T-helper 9 cell (primary cell): ENCODE measurements around the gene TGFB3.

Source experiments
- DNase-seq: peaks from one replicate; pipeline ENCODE4 v3.0.0-alpha.2; 2020

Gene TGFB3

DNA sequence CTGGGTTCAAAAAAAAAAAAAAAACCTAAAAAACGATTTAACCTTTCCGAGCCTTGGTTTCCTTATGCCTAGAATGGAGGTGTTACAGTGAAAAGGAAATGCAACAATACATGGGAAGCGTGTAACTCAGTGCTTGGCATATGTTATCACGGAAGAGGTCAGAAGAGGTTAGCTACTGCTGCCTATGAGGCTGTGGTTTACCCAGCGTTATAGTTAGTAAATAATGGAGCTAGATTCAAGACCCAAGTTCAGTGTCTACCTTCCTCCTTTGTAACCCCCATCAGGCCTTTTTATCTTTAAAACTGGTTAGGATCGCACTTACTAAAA is 4.6 kb upstream of the TGFB3 start:
- no peak for DNase-seq

DNA sequence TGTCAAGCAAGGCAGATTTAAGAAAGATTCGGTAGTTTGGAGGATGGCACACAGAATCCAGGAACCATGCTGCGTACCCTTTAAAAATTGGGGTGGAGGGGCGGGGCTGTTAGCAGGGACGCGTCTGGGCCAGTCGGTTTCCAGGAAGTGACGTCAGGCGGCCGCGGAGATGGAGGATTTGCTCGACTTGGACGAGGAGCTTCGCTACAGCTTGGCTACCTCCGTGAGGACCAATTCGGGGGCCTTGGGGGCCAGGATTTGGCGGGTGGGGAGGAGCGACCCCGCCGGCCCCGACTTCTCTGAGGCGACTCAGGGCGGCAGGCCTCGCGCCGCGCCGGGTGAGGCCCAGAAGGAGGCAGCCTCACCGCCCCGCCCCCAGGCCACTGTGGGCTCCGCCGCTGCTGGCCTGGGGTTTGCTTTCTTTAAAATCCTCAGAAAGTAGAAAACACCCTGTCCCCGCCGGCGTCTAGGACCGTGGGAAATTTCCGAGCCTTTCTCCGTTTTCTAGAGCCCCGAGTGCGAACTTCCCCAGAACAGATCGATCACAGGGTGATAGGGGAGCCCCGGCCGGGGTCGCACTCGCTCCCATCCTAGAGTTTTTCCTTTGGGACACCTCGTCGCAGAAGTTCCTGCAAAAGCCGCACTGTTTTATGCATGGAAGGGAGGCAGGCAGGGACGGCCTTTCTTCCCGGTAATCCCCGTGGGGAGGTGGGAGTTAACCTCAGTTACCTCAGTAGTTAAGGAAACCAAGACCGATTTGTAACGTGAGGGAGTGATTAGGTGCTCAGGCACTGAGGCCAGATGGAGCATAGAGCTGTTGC is 4.0 kb upstream of the TGFB3 start, which contains the start of gene IFT43:
Gene IFT43, plus strand, starts transcription at position 146 of the 821 bp plus-strand sequence. Its CDS starts 24 bp downstream, at position 170.
- DNase-seq, result peak; percentile 93

DNA sequence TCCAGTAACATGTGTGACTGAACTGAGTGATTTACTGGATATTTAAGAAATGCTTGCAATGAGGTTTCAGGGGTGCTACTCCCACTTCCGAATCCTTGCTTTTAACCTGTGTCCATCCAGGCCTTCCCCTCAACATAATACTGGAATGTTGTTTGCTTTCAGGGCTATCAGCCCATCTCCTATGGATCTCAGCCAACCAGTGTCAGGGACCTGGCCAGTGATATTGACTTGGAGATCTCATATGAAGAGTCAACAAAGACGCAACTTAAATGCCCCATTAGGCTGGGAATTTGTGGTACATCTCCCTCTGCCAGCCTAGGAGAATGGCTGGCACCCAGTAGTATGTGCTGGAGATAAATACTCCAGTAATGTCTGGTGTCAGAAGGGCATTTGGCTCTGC is 2.9 kb upstream of the TGFB3 start:
- no peak for DNase-seq

- DNase-seq, result no peak
These were observed 1.2 kb upstream of the TGFB3 start for GRCh38 chr14:75983019-75983358.

DNA sequence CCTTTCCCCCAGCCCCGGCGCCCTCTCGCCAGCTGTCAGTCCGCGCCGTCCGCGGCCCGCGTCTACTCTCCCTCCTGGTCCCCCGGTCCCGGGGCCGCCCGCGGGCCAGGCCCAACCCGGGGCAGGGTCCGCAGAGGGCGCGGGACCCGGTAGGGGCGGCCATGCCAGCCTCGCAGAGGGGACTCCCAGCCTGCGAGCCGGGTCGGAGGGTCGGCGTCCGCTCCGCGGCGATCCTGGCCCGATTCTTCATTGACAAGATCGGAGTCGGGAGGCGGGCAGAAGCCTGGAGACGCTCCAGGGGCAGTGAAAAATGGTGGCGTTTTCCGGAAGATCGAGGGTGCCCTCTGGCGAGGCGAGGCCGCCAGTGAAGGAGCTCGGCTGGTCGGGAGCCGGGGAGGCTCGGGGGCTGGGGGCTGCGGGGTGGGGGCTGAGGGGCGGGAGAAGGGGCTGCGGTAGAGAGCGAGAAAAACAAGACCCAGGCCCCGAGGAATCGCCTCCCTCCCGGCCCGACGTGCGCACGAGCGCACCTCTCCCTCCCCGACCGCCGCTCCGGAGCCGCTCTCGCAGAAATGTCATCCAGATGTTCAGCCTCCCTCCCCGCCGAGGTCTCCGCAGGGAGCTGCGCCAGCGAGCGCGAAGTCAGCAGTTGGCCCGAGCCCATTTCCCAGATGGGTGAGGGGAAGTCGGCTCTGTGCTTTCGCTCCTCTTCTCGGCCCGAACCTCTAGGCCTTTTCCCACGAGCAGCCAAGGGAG is 647 bp upstream of the TGFB3 start:
- peak; percentile 68 for DNase-seq

GRCh38 chr14:75980856-75981255 is 939 bp downstream of the TGFB3 start:
- no peak for DNase-seq

DNA sequence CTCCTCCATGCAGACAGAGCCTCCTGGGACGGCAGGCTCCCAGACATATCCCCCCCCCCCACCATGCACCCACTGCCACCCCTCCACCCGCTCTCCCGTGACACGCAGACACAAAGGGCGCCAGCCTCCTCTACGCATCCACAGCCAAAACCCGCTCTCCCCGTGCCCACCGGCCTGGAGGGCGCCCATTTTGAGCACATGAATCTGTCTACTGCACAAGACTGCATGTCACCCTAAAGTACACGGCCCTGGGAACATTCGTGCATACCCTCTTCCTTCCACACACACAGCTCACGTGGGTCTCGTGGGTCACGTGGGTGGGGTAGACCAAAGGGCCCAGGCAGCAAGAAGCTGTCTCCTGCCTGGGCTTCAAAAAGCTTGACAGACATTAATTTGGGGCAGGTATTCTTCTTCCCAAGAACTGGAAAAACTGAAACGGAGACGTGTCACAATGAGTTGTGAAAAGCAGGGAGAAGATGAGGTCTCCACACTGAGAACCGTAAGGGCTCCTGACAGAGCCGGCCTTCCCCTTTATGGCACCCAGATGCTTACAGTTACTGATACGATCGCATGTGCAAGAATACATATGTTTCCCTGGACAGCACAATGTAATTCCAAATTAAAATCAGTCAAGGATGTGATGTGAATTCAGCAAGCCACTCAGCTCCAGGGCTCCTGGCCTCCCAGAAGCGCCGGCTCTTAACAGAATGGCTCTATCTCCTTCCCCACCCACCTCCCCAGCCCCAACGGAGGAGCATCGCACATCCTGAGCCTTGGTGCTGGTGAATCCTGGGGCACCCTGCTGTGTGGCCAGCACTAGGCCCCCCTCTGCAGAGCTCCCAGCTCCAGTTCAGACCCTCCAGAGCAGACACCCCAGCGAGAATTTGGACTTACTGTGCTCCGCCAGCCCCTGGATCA is 1.9 kb downstream of the TGFB3 start:
- DNase-seq, result no peak

DNA sequence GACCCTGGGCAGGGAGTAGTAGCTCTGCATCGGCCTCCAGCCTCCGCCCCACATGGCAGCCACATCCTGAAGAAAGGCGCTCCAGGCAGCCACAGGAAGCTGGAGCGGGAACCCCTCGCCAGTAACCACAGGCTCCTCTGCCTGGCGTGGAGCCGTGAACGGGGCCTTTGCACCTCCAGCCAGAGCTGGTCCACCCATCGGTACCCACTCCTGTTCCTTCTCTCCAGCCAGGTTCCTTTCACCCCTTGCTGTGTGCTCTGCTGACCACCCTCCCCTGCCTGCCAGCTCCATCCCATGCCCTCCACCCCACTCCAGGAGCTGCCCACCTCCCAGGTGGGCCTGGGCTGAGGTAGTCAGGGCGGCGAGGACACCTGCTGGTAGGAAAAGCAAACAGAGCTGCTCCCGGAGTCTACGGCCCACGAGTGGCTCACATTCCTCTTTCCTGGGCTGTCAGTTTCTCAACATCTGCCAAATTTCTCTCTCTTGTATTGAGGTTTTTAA is 2.7 kb downstream of the TGFB3 start:
- no peak for DNase-seq

DNA sequence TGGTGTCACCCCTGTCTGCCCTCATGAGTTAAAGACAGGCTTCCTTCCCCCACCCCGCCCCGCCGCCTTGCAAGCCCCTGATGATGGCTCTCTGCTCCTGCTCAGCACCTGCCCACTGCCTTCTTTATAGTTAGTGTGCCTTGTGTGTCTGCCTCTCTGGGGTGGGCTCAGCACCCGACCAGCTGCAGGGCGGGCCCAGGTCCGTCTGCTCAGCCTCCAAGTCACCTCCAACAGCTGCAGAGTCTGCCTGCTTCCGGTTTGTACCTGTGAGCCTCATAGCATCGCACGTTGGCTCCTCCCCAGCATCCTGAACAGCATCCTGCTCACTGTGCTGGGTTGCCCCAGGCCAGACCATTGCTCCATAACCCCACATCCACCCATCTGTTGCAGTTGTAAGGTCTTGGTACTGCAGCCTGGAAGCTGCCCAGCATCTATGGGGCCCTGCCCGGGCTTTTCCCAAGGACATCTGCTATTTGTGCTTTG is 3.5 kb downstream of the TGFB3 start:
- DNase-seq, result no peak

DNA sequence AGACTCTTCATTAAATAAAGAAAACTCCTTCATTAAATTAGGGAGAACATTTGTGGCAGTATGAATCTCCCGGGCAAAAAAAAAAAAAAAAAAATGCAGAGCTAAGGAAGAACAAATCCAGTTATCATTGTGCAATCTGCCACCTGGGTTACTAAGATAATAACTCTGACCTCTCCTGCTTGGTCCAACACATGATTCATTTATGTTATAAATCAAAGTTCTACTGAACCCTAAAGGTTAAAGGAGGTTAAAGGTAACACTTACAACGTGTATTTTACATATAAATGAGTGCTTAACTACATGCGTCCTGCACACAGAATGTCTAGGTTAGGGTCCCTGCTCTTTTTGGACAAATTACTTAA is 4.2 kb downstream of the TGFB3 start:
- DNase-seq, result no peak

GRCh38 chr14:75976826-75977581 is 4.8 kb downstream of the TGFB3 start:
- DNase-seq, result no peak

- no peak for DNase-seq
These were observed 8.9 kb downstream of the TGFB3 start for GRCh38 chr14:75972801-75973421.

GRCh38 chr14:75971509-75971908 is 10.3 kb downstream of the TGFB3 start:
- no peak for DNase-seq

DNA sequence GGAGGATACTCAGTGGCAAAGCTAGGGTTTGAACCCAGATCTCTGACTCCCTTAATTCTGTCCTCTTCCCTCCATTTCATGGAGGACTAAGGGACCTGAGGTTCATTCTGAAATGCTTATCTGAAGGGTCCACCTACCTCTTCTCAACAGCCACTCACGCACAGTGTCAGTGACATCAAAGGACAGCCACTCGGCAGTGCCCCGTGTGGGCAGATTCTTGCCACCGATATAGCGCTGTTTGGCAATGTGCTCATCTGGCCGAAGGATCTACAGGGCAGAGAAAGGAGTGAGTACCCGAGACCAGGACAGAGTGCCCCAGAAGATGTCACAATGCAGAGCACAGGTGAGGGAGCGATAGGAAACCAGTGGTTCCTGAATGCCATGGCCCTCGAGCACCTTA is 10.8 kb downstream of the TGFB3 start:
- no peak for DNase-seq

- DNase-seq, result no peak
These were observed 11.9 kb downstream of the TGFB3 start for GRCh38 chr14:75969891-75970290.

DNA sequence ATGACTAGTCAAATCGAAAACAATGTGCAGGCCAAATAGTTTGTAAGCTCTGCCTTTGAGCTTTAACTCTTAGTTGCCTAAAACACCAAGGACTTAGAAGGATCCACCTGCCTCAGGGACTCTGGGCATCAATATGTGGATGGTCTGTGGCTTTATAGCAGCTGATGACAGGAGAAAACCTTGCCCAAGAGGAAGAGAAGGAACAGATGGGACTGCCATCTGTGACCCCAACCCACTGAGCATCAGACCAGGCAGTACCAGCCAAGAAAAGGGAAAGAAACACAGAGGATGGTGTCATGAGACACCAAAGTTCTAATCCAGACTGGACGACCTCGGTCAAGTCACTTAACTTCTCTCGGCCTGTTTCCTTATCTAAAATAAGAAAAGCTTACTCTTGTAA is 12.7 kb downstream of the TGFB3 start:
- DNase-seq, result no peak

DNA sequence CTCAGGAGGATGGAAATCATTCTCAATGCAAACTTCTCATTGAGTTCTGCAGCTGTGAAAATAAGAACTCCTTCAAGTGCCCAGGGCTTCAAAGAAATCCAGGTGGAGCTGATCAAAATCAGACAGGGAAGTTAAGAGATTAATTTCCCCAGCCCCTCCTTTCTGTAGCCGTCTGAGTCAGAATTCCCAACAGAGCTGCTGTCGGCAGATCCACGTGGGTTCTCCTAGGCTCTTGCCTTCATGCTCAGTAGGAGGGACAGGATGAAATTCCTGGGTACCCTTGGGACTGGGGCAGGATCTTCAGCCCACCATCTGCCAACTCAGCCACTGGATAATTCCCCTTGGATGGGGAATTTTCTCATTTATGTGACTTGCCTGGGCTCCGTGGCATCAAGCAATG is 13.3 kb downstream of the TGFB3 start:
- no peak for DNase-seq

DNA sequence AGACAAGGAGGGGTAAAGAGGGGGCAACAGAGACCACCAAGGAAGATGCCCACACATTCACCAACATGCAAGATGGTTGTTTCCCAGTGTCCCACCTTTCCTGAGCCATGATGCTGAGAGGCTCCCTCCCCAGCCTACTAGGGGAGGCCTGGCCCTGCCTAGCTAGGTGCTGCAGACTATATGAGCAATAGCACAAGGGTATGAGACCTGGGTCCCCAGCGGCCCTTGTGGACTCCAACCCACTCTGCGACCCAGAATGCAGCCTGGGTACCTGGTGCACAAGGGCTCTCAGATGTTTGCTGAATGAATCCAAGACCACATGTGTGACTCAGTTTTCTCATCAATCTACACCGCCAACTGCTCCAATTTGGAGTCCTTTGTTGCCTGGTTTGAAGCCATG is 13.9 kb downstream of the TGFB3 start:
- no peak for DNase-seq

GRCh38 chr14:75961662-75962061 is 20.1 kb downstream of the TGFB3 start:
- DNase-seq, result no peak

DNA sequence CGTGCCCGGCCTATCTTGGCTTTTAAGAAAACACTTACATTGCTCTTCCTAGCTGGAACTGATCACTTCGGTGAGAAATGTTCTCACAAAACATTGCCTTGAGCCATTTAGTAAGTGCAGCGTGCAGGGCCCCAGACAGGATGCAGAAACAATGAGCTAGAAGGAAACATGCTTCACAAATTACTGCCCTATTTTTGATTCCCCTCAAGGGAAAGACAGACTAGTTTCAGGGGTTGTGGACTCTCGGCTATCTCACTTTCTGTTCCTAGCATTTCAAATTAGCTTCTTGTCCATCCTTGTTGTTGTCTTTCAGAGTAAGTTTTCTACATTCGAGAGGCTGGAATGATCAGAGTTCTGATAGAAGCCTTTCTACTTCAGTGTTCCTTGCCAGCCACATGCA is 21.6 kb downstream of the TGFB3 start:
- no peak for DNase-seq

DNA sequence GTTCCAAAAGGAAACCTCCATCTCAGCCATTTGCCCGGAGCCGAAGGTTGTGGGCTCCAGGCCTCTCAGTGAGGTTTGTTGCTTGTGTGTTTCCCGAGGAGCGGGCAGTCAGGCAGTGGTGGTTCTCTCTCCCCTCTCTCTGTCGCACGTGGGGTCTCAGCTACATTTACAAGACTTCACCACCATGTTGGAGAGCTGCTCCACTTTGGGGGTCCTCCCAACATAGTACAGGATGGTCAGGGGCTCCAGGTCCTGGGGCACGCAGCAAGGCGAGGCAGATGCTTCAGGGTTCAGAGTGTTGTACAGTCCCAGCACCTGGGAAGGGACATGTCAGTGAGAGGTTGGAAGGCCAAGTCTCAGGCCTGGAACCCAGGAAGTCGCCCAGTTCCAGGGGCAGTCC is 22.8 kb downstream of the TGFB3 start:
- no peak for DNase-seq

- DNase-seq, result no peak
These were observed 29.3 kb downstream of the TGFB3 start for GRCh38 chr14:75952489-75952888.
